Amygdala (tissue), 56 donors: ENCODE data around the gene ACKR3.
A peak's percentile ranks its signal among the peaks of the same experiment; 100 is the strongest.

Source experiments
- DNase-seq, 56 donors: peaks; one replicate each; lab custom pipeline; 2025; lab: John Stamatoyannopoulos, UW

Gene ACKR3

GRCh38 chr2:236569573-236569973, at the start of gene ACKR3:
ACKR3 (plus strand) TSS chr2:236569825; CDS start chr2:236580466, 10,641 bp downstream.
- DNase-seq, result peak in 46 of 56 donors; percentile 27 to 86 (median 64)

GRCh38 chr2:236521556-236521955, 48.1 kb upstream of the ACKR3 start:
- DNase-seq, result no peak

DNA sequence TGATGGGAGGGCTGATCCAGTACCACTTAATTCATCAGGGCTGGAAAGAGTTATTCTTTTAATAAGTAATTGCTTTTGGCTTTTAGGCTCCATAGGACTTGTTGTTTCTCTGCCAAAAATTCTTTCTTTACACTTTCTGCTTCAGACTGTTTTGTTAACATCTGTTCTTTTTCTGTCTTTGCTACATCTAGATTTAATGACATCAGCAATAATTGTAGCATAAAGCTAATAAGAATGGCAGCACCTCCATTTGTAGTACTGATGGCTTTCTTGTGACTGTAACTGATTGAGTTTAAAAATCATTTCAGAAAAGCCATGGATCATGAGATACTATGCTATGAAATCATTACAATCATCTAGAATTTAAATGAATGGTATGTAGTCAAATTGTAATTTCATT, 46.4 kb upstream of the ACKR3 start:
- DNase-seq, result no peak

- DNase-seq, result no peak
These were observed 44.1 kb upstream of the ACKR3 start for GRCh38 chr2:236525411-236525997.

- no peak for DNase-seq
These were observed 43.0 kb upstream of the ACKR3 start for GRCh38 chr2:236526455-236527158.

- no peak for DNase-seq
These were observed 42.4 kb upstream of the ACKR3 start for GRCh38 chr2:236527159-236527630.

- peak in 3 of 56 donors; percentile 2 to 22 (median 6) for DNase-seq
These were observed 40.0 kb upstream of the ACKR3 start for GRCh38 chr2:236529606-236530005.

DNA sequence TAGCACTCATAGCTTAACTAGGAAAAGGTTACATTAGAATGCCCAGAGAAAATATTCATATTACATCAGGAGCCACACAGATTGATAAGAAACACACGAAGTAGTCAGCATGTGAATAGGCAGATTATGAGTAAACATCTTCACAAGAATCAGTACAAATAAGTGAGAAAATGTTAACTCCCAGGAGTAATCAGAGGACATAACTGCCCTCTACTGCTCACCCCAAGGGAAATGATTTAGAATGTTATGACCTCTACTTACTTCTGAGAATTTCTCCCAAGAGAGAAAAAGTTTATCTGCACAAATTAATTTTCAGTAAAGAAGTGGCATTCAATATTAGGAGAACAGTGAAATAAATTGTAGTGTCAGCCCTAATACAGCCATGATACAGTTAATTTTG, 39.1 kb upstream of the ACKR3 start:
- DNase-seq, result no peak

DNA sequence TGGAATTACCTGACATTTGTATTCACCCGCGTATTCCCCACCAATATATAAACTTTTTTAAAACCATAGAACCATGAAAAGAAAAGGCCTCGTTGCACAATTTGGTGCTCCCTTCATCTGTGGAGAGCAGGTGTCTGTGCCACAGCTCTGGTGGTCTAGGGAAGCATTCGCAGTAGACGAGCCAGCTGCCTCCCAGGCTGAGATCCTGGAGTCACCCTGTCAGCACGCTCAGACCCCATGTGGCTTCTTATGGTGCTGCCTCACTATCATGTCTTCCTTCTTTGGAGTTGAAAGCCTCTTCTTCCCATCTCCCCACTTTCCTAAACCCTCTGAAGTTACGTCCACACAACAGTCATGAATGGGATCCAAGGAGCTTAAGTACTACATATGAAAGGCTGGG, 38.4 kb upstream of the ACKR3 start:
- DNase-seq, result no peak

- no peak for DNase-seq
These were observed 37.6 kb upstream of the ACKR3 start for GRCh38 chr2:236531996-236532395.

GRCh38 chr2:236533343-236533742, 36.3 kb upstream of the ACKR3 start:
- no peak for DNase-seq

DNA sequence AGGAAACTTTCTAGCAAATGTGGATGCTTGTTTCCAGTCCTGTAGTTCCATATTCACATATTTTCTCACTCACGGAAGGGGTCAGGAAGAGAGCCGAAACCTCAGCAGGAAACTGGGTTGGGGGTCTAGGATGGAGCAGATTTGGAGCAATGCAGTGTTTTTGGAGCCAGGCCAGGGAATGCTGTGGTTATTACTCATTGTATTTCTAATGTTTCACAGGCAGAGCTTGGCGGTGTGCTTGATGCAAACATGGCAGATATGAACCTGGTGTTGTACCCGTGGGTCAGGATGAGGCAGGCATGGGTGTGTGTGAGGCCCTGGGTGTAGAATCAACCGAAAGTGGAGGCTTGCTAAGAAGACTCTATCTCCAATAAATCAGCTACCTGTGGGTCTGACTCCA, 34.6 kb upstream of the ACKR3 start:
- no peak for DNase-seq

- no peak for DNase-seq
These were observed 32.8 kb upstream of the ACKR3 start for GRCh38 chr2:236536727-236537398.

- no peak for DNase-seq
These were observed 31.4 kb upstream of the ACKR3 start for GRCh38 chr2:236538242-236538641.

- no peak for DNase-seq
These were observed 28.5 kb upstream of the ACKR3 start for GRCh38 chr2:236541008-236541562.

DNA sequence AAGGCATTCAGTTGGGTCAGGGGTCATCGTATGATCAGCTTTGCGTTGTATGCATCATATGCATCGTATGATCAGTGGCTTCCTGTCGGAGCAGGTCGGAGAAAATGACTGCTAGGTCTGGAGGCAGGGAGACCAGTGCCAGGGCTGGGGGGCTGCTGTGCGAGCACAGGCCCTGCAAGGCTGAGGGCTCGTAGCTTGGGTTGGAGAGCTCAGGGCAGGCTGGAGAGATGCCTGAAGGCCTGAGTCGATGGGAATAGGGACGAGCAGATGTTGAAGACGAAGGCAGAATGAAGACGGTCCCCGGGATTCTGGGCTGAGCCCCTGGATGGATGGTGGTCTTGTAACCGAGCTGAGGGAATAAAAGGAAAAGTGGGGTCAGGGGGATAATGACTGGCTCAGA, 25.3 kb upstream of the ACKR3 start:
- DNase-seq, result no peak

DNA sequence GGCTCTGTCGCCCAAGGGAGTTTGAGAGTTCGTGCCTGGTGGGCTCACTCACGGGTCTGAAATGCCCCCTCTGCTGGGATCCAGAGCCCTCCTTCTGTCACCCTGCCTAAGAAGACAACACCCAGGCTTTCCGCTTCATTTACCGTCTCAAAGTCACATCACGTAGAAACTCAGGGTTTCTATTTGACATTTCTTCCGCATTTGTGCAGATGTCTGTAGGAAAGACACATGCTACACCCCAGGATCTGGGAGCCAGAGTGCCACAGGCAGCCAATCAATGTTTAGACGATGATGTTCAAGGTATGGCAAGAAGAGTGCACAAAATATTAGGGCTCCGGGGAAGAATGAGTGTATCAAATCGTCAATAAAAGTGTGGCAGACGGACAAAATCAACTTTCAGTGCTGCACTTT, 24.4 kb upstream of the ACKR3 start:
- no peak for DNase-seq

- no peak for DNase-seq
These were observed 23.7 kb upstream of the ACKR3 start for GRCh38 chr2:236545814-236546480.

DNA sequence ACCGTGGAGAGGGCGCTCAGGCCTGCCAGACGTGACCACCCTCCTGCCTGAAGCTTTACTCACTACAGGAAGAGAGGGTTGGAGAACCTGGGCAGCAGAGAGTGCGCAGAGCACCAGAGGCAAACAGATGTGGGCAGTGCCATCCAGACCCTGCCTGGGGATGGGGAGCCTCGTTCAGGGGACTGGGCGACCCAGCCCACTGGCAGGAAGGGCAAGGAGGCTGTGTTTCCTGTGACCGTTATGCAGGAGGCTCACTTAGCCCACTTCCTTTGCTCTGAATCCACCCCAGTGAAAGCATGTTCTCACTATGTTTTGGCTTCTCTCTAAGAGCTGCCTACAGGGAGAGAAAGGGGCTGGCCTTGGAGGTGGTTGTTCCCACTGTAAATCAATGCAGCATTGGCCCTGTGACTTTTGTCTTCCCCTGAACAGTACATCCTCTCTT, 23.0 kb upstream of the ACKR3 start:
- DNase-seq, result no peak

DNA sequence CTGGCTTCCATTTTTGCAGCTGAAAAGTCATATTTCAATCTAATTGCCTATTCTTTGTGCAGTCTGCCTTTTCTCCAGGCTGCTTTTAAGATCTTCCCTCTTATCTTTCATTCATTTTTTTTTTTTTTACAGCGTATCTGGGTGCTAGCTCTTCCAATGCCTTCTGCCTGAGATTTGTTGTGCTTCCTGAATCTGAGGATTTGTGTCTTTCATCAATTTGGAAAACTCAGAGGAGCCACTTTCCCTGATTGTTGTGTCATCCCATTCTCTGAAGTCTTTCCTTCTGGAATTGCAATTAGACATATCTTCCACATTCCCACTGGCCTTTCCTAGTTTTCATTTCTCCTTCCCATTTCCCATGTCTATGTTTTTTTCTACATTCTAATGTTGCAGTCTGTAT, 21.9 kb upstream of the ACKR3 start:
- no peak for DNase-seq
